Mucosa of descending colon (tissue), 3 donors: ENCODE data around the gene MON2. TPM values are rescaled to one million over a fixed set of nuclear protein-coding genes. Genes with fewer than 3 reads are reported as not detected.
A peak's percentile ranks its signal among the peaks of the same experiment; 100 is the strongest.

Experiments
- ATAC-seq: fragments of 200-7000 bp; cut with Tn5 transposase; one replicate; pipeline ENCODE4 v1.9.1; 2020; ENCODE audit warnings: mild to moderate bottlenecking, moderate library complexity
- DNase-seq, 3 donors: peaks; one replicate each; pipeline ENCODE4 v3.0.0-alpha.2; 2020
- H3K36me3 ChIP-seq: fragments of 200-600 bp; one replicate; pipeline ENCODE4 v1.8.0; 2021; ENCODE audit warnings: low read depth, mild to moderate bottlenecking
- H3K4me1 ChIP-seq: fragments of 200-600 bp; one replicate; pipeline ENCODE4 v1.8.0; 2021; ENCODE audit warnings: low read depth, mild to moderate bottlenecking
- H3K4me3 ChIP-seq: fragments of 200-600 bp; one replicate; pipeline ENCODE4 v1.8.0; 2021; ENCODE audit warnings: mild to moderate bottlenecking
- H3K9me3 ChIP-seq: fragments of 200-600 bp; one replicate; pipeline ENCODE4 v1.8.0; 2021; ENCODE audit warnings: mild to moderate bottlenecking
- intact Hi-C, 2 donors: fragments of 100-400 bp; cut with DNase I in 1 of 2; cut with micrococcal nuclease in 1 of 2; formaldehyde crosslinking; loops; one replicate each; pipeline versions ENCODE4 v1.11.0 to v1.11.1; 2022; cut with DNase I, micrococcal nuclease
- long read RNA-seq, 2 donors: library from polyadenylated mRNA; unstranded; transcript quantifications; one replicate each; pipeline ENCODE4 v2.0.0, GENCODE V29; 2019 to 2021
- total RNA-seq, 3 donors: library from RNA; stranded (reverse); fragmentation: NEBNext Ultra II Directional in 2 of 3; extraction: Animal tissue kit (Norgen Biotek cat#: 25700) in 2 of 3; gene quantifications; one replicate each; pipeline versions ENCODE4 v1.2.1 to v1.2.4, GENCODE V29; 2021 to 2023
- TF ChIP-seq, protein P1 (sequence below): fragments of 200-600 bp; IDR thresholded peaks from one replicate; pipeline ENCODE4 v1.8.0; 2022; ENCODE audit warnings: antibody characterized with exemption, mild to moderate bottlenecking
- donor health status: DM: no; HTN: no; CAD: no; lungs with moderate emphysema.
- donor health status: DM: no; HTN: no; CAD: no.
- donor health status: DM: no; HTN: yes; CAD: no.

MON2 gene, protein sequence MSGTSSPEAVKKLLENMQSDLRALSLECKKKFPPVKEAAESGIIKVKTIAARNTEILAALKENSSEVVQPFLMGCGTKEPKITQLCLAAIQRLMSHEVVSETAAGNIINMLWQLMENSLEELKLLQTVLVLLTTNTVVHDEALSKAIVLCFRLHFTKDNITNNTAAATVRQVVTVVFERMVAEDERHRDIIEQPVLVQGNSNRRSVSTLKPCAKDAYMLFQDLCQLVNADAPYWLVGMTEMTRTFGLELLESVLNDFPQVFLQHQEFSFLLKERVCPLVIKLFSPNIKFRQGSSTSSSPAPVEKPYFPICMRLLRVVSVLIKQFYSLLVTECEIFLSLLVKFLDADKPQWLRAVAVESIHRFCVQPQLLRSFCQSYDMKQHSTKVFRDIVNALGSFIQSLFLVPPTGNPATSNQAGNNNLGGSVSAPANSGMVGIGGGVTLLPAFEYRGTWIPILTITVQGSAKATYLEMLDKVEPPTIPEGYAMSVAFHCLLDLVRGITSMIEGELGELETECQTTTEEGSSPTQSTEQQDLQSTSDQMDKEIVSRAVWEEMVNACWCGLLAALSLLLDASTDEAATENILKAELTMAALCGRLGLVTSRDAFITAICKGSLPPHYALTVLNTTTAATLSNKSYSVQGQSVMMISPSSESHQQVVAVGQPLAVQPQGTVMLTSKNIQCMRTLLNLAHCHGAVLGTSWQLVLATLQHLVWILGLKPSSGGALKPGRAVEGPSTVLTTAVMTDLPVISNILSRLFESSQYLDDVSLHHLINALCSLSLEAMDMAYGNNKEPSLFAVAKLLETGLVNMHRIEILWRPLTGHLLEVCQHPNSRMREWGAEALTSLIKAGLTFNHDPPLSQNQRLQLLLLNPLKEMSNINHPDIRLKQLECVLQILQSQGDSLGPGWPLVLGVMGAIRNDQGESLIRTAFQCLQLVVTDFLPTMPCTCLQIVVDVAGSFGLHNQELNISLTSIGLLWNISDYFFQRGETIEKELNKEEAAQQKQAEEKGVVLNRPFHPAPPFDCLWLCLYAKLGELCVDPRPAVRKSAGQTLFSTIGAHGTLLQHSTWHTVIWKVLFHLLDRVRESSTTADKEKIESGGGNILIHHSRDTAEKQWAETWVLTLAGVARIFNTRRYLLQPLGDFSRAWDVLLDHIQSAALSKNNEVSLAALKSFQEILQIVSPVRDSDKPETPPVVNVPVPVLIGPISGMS (N-terminal part only)
- total RNA-seq: 10 to 100 TPM; 54.3 to 77.8 (median 55.4) TPM
- long read RNA-seq, donor 1, partial matches to known transcripts: 6 of 15 reads
- long read RNA-seq, donor 1, other reads (novel, unspliced or antisense): 8 of 15 reads
- long read RNA-seq, donor 2, partial matches to known transcripts: 3 of 3 reads
- long read RNA-seq, donor 2, other reads (novel, unspliced or antisense): 0 of 3 reads

DNA sequence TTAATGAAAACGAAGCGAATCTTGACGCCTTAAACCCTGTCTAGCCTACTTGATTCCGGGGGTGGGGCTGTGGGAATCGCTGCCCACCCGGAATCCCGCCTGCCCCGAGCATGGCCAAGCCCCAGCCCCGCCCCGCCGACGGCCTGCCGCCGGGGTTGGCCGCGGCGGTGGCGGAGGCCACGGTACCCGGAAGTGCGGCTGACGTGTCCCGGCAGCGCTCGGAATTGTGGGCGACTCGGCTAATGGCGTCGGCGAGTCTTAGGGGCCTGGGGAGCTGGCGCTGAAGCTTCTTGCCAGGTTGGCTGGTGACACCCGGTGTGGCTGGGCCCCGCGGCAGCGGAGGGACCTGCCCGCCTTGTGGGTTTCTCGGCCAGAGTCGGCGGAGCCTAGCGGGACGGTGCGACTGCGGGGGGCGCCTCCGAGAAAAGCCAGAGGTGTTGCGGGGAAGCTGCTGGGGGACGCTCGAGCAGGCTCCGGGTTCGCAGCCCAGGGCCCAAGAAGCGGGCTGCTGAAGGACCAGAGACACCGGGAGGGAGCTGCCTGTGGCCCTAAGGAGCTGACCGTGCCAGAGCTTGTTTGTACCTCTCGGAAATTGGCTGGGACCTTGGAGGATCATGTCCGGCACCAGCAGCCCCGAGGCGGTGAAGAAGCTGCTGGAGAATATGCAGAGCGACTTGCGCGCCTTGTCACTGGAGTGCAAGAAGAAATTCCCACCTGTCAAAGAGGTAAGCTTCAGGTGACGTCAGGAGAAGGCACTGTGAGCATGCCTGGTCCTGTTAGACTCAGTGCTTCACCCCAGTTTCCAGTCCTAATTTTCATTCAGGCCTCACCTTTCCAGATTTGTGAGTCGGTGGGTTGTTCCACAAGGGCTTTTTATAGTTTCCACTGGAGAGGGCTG is at the start of gene MON2:
TSS of gene MON2 (plus strand) at position 233 of the 898 bp plus-strand sequence. CDS start at position 615, 382 bp downstream.
- TF ChIP-seq, protein P1, sequence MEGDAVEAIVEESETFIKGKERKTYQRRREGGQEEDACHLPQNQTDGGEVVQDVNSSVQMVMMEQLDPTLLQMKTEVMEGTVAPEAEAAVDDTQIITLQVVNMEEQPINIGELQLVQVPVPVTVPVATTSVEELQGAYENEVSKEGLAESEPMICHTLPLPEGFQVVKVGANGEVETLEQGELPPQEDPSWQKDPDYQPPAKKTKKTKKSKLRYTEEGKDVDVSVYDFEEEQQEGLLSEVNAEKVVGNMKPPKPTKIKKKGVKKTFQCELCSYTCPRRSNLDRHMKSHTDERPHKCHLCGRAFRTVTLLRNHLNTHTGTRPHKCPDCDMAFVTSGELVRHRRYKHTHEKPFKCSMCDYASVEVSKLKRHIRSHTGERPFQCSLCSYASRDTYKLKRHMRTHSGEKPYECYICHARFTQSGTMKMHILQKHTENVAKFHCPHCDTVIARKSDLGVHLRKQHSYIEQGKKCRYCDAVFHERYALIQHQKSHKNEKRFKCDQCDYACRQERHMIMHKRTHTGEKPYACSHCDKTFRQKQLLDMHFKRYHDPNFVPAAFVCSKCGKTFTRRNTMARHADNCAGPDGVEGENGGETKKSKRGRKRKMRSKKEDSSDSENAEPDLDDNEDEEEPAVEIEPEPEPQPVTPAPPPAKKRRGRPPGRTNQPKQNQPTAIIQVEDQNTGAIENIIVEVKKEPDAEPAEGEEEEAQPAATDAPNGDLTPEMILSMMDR: no peak
- H3K36me3 ChIP-seq: no peaks in the 10 kb centered on the region
- ATAC-seq (peak; percentile 100), DNase-seq (peak; percentile 92 to 93 (median 93))
- peaks cover 16% of the 10 kb centered on the region for H3K4me1 ChIP-seq
- peak within 1 kb of the TSS; percentile 87 for H3K4me3 ChIP-seq
- H3K9me3 ChIP-seq: peaks cover 11% of the 10 kb centered on the region
- intact Hi-C loops: no loop called here

DNA sequence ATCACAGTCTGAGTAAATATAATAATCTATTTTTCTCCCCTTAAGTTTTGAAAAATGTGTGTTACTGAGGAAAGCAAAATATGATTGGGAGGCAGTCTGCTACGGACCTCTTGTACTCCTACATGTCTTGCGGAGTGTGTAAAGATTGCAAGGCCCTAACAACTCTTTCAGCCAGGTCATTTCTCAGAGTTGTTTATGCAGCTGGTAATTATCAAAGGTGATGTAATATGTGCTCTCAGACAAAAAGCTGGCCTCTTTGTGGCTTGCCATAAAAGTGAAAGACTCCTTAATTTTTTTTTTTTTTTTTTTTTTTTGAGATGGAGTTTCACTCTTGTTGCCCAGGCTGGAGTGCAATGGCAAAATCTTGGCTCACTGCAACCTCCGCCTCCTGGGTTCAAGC is 40.5 kb upstream of the MON2 start:
- Histone ChIP-seq H3K9me3 (peaks cover 21% of the 10 kb centered on the region), H3K36me3 (no peaks in the 10 kb centered on the region), H3K4me3 (no peak overlapping the region), H3K4me1 (no peaks in the 10 kb centered on the region)
- intact Hi-C loops: no loop called here
- DNase-seq: no peak
- TF ChIP-seq, protein P1: no peak
- no peak for ATAC-seq

DNA sequence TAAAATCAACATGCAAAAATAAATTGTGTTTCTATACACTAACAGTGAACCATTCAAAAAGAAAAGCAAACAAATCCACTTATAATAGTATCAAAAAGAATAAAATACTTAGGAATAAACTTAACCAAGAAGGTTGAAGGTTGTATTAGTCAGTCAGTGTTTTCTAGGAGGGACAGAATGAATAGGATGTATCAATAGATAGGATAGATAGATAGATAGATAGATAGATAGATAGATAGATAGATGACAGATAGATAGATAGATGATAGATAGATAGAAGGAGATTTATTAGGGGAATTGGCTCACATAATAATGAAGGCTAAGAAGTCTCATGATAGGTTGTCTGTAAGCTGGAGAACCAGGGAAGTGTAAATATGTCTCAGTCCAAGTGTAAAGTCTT is 37.2 kb upstream of the MON2 start:
- Histone ChIP-seq H3K36me3 (no peaks in the 10 kb centered on the region), H3K9me3 (peaks cover 16% of the 10 kb centered on the region), H3K4me3 (no peak overlapping the region), H3K4me1 (no peaks in the 10 kb centered on the region)
- TF ChIP-seq, protein P1: no peak
- ATAC-seq: no peak
- no peak for DNase-seq
- intact Hi-C loops: no loop called here

DNA sequence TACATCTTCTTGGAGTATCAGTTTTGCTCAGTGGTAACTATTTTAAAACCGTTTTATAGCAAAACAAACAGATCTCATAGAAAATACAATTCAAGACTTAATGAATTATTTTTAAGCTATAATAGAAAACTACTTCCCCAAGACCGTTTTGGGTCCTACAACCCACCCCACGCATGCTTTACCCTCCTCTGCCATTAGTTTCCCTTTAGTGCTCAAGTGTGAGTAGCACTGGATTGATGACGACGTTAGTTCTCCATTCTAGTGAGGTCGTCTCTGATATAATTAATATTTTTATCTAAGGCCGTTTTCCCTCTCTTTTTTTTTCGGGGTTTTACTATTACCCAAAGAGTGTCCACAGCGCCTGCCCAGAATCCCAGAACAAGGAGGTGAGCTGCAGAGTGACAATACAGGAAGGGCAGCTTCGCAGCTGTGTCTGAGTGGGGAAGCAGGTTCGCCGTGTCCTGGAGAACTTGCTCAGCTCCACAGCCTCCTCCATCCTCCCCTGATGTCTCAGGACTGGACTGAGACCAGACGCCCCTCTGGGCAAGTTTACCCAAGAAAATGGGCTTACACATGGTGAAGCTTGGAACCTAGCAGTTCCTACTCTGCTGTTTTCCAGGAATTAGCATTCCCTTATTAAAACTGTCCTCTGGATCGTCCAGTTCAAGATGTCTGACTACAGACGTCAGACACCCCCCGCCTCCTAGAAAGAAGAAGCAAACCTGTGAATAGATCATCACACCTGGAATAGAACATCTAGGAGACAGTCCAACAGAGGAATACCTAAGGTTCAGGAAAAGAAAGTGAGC is 31.9 kb upstream of the MON2 start:
- H3K4me3 ChIP-seq: no peak overlapping the region
- H3K4me1 ChIP-seq: no peaks in the 10 kb centered on the region
- ATAC-seq (peak; percentile 49), DNase-seq (no peak)
- intact Hi-C loops: loop anchor here in 1 of 2 donors (10.0 kb wide), 1 partner anchor 360 kb away; no protein-coding TSS in a partner anchor
- TF ChIP-seq, protein P1: no peak
- H3K36me3 ChIP-seq: no peaks in the 10 kb centered on the region
- H3K9me3 ChIP-seq: no peaks in the 10 kb centered on the region
